Activated CD4-positive, CD25-positive, alpha-beta regulatory T cell treated with anti-CD3 and anti-CD28 coated beads, Interleukin-2, amount 50 U/mL, for 72 hours (primary cell): ENCODE results near the gene ARMC12.

ENCODE experiments used
- DNase-seq: peaks from one replicate; pipeline ENCODE4 v3.0.0; 2021

ARMC12 gene

DNA sequence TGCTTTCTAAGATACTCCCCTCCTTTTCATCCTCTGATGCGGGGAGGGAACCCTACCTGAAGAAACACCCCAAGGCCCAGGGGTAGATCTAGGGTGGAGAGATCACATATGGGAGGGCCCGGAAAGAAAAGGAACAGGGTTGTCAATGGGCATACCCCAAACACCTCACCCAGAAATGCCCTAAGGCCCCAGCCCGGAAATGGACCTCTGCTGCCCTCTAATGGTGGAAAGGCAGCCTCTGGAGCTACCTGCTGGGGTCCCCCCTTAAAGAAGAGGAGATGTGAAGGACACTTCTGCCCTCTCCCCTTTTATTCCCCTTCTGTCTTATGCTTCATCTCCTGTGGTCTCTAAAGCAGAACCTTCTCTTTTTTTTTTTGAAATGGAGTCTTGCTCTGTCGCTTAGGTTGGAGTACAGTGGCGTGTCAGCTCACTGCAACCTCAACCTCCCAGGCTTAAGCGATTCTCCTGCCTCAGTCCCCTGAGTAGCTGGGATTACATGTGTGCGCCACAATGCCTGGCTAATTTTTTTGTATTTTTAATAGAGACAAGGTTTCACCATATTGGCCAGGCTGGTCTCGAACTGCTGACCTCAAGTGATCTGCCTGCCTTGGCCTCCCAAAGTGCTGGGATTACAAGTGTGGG lies 458 bp upstream of the ARMC12 start:
- DNase-seq, result peak; percentile 83

GRCh38 chr6:35737413-35738211 lies 780 bp downstream of the ARMC12 start:
- DNase-seq, result no peak

GRCh38 chr6:35739645-35740524 lies 3.1 kb downstream of the ARMC12 start:
- no peak for DNase-seq

DNA sequence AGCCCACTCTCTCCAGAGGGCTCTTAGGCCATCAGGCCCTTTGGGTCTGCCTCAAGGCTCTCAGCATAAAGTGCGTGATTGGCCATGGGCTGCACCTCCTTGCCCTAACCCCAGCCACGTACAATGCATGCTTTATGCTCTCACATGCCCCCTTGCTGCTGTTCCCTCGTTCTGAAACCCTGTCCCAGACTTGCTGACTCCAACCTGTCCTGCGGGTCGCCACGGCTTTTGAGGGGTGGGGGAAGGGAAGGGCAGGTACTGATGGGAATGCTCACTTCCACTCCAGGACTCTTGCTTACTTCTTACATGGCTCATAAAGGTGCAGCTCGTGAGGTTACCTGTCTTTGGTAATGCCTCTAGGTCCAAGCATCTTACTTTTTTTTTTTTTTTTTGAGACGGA lies 6.0 kb downstream of the ARMC12 start:
- no peak for DNase-seq

GRCh38 chr6:35745509-35745908 lies 8.7 kb downstream of the ARMC12 start:
- no peak for DNase-seq

DNA sequence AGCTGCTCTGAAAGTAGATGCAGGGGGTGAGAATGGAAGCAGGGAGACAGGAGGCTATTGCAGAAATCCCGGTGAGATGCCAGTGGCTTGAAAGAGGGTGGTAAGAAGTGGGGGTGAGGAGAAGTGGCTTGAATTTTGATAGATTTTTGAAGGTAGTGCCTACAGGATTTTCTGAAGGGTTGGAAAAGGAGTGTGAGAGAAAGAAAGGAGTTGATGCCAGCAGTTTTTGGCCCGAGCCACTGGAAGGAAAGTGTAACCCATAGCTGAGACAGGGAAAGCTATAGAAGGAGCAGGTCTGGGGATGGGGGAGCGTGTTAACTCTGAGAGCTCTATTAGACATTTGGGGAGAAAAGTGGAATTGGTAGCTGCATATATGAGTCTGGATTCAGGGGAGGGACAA lies 9.7 kb downstream of the ARMC12 start:
- DNase-seq, result no peak

GRCh38 chr6:35747877-35748276 lies 11.0 kb downstream of the ARMC12 start:
- DNase-seq, result no peak

DNA sequence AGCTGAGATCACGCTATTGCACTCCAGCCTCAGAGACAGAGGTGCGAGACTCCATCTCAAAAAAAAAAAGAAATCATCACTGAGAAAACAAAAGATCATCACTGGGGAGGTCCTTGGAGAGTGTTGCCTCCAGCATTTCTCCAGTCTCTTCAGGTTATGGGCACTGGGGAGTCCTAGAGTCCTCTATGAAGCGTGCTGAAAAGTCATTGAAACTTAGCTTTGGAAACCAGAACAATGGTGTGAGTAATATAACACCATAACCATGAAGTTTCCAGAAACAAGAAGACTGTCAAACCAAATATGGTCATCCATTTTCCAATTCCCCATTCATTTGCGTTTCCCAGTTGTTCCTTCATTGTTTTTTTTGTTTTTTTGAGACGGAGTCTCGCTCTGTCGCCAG lies 13.7 kb downstream of the ARMC12 start:
- no peak for DNase-seq

GRCh38 chr6:35751594-35751993 lies 14.8 kb downstream of the ARMC12 start:
- no peak for DNase-seq

DNA sequence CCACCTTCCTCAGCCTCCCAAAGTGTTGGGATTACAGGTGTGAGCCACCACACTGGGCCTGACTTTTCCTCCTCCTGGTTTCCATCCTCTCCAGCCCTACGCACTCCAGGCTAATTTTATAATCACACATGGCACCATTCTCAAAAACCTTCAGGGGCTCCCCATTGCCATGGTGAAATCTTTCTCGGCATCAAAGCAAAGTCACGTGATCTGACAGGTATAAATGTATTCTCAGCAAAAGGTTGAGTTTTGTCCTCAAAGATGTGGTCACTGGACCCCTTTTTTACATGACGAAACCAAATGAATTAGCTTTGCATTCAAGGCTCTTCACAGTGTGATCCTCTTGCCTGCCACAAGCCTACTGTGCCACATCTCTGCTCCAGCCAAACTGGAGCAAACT lies 15.5 kb downstream of the ARMC12 start:
- DNase-seq, result no peak

GRCh38 chr6:35754452-35755277 lies 17.8 kb downstream of the ARMC12 start:
- no peak for DNase-seq

GRCh38 chr6:35755278-35755924 lies 18.6 kb downstream of the ARMC12 start:
- no peak for DNase-seq

DNA sequence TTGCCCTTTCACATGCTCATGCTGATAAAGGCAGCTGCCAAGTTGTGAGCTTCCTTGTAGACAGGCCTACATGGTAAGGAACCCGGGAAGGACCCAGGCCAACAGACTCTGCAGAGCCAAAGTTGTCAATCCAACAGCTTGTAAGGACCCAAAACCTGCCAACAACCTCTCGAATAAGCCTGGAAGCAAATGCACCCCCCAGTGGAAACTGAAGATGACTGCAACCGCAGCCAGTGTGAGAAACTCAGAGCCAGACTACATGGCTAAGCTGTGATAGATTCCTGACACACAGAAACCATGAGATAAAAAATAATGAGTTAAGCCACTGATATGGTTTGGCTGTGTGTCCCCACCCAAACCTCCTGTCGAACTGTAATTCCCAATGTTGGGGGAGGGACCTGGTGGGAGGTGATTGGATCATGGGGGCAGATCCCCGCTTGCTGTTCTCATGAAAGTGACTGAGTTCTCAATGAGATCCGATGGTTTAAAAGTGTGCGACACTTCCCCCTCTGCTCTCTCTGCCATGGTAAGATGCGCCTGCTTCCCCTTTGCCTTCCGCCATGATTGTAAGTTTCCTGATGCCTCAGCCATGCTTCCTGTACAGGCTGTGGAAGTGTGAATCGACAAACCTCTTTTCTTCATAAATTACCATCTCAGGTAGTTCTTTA lies 20.8 kb downstream of the ARMC12 start:
- DNase-seq, result no peak

DNA sequence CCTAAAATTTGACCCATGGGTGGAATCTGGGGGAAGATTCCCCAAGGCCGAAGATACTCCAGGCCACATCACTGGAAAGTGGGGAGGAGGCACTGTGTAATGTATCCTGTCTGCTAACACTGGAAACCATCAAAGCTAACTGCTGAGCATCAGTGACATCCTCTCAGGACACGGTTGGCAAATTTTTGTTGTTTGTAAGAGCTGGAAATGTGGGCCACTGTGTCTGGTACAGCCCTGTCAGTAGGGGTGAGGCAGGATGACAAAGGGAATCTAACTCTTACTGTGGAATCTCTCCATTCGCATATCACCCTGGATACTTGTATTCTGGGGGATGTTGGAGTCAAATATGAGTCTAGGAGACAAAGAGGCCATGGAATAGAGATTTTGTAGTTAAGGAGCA lies 22.6 kb downstream of the ARMC12 start:
- DNase-seq, result no peak

DNA sequence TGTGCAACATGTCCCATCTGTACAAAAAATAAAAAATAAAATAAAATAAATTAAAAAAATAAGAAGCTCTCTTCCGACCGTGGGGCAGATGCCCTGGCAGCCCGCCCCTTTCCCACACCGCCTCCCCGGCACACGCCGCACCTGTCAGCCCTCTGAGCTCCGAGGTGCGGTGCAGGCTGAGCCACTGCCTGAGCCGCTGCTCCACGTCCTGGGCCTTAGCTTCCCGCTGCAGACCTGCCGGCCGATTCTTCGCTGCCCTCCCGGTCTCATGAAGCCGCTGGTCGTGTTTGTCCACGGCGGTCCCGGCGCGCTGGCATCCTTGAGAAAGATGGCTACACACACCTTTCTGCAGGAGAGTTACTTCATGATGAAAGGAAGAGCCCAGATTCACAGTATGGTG lies 28.9 kb downstream of the ARMC12 start:
- no peak for DNase-seq

GRCh38 chr6:35769211-35769610 lies 32.4 kb downstream of the ARMC12 start:
- no peak for DNase-seq

DNA sequence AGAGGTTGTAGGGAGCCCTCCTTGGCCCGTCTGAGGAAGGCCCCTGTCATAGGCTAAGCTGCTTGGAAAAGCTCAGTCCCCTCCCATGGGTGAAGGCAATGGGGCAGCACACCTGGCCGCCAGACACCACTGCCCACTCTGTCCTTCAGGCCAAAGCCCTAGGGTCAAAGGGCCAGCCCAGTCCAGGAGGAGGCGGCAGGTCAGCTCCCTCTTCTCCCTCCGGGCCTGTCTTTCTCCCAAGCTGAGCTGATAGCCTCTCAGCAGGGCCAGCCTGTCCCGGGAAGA lies 34.5 kb downstream of the ARMC12 start:
- DNase-seq, result no peak

- DNase-seq, result no peak
Observed at GRCh38 chr6:35774116-35774794, 37.4 kb downstream of the ARMC12 start.

- no peak for DNase-seq
Observed at GRCh38 chr6:35775031-35775430, 38.2 kb downstream of the ARMC12 start.

GRCh38 chr6:35776364-35777215 lies 39.8 kb downstream of the ARMC12 start, which contains the start of gene CLPSL2:
TSS of gene CLPSL2 (plus strand) at chr6:35776598. CDS start at chr6:35776619, 21 bp downstream.
- DNase-seq, result no peak
